IMR-90 (cell line): ENCODE measurements around the gene FADS1. TPM values are rescaled to one million over a fixed set of nuclear protein-coding genes. Genes with fewer than 3 reads are reported as not detected.

Experiments
- ATAC-seq: fragments of 200-7000 bp; cut with Tn5 transposase; 2 replicates; pipeline ENCODE4 v1.9.1; 2020; ENCODE audit warnings: low read depth, mild to moderate bottlenecking, moderate library complexity
- BruUV-seq: library from RNA; stranded (reverse); fragments of 400-500 nt; replicated peaks from 2 replicates; lab custom pipeline; 2021; lab: Mats Ljungman, UMichigan
- CTCF ChIA-PET: fragments of 300-600 bp; formaldehyde crosslinking; extraction: SDS; loops from one replicate; lab custom pipeline; 2021; ENCODE audit warnings: antibody characterized with exemption; lab: Yijun Ruan, JAX
- POLR2A ChIA-PET: fragments of 300-600 bp; sonication (Branson Sonifier 250); formaldehyde crosslinking; loops from one replicate; lab custom pipeline; 2022; ENCODE audit warnings: antibody characterized with exemption; ENCODE audit not compliant: unreplicated experiment; lab: Charles Lee
- DNase-seq: peaks from one replicate; pipeline ENCODE4 v3.0.0; 2013
- H2AFZ ChIP-seq: replicated peaks from 2 replicates; pipeline ENCODE3; 2013; ENCODE audit warnings: low read length, mild to moderate bottlenecking; ENCODE audit not compliant: poor library complexity
- H2AK5ac ChIP-seq: 2 replicates; pipeline ENCODE4 v1.6.1; 2013; ENCODE audit warnings: low read depth, low read length, inconsistent platforms
- H2AK9ac ChIP-seq: replicated peaks from 2 replicates; pipeline ENCODE3; 2013; ENCODE audit warnings: mild to moderate bottlenecking, low read depth, low read length, moderate library complexity; ENCODE audit not compliant: poor library complexity
- H2BK120ac ChIP-seq: 2 replicates; pipeline ENCODE4 v1.6.1; 2013; ENCODE audit warnings: low read depth, low read length, inconsistent platforms
- H2BK15ac ChIP-seq: 3 replicates; pipeline ENCODE4 v1.6.1; 2013; ENCODE audit warnings: low read depth, low read length, inconsistent platforms
- H2BK20ac ChIP-seq: 2 replicates; pipeline ENCODE4 v1.6.1; 2013; ENCODE audit warnings: low read depth, mild to moderate bottlenecking, inconsistent platforms, low read length, moderate library complexity
- H2BK5ac ChIP-seq: 2 replicates; pipeline ENCODE4 v1.6.1; 2013; ENCODE audit warnings: mild to moderate bottlenecking, low read depth, low read length, inconsistent platforms; ENCODE audit not compliant: poor library complexity, severe bottlenecking
- H3K14ac ChIP-seq: replicated peaks from 2 replicates; pipeline ENCODE4 v1.6.1; 2013; ENCODE audit warnings: low read depth, low read length, inconsistent platforms
- H3K18ac ChIP-seq: 2 replicates; pipeline ENCODE4 v1.6.1; 2013; ENCODE audit warnings: low read depth, low read length, control low read depth
- H3K23ac ChIP-seq: 2 replicates; pipeline ENCODE4 v1.6.1; 2013; ENCODE audit warnings: low read depth, low read length, inconsistent platforms
- H3K27ac ChIP-seq: 2 replicates; pipeline ENCODE4 v1.5.1; 2013; ENCODE audit warnings: mild to moderate bottlenecking, control low read depth, low read length; ENCODE audit not compliant: insufficient read depth
- H3K27me3 ChIP-seq: 2 replicates; pipeline ENCODE4 v1.6.1; 2013; ENCODE audit warnings: low read length; ENCODE audit not compliant: control insufficient read depth, insufficient read depth
- H3K36me3 ChIP-seq: 2 replicates; pipeline ENCODE4 v1.6.1; 2013; ENCODE audit warnings: low read length, mixed read lengths; ENCODE audit not compliant: control insufficient read depth, insufficient read depth
- H3K4ac ChIP-seq: 2 replicates; pipeline ENCODE4 v1.6.1; 2013; ENCODE audit warnings: low read depth, low read length, inconsistent platforms
- H3K4me1 ChIP-seq: 2 replicates; pipeline ENCODE4 v1.6.1; 2013; ENCODE audit warnings: low read length, mixed read lengths; ENCODE audit not compliant: control insufficient read depth, insufficient read depth
- H3K4me2 ChIP-seq: 2 replicates; pipeline ENCODE4 v1.6.1; 2013; ENCODE audit warnings: low read depth, mild to moderate bottlenecking, control low read depth, low read length, moderate library complexity
- H3K4me3 ChIP-seq: 2 replicates; pipeline ENCODE4 v1.5.1; 2013; ENCODE audit warnings: low read depth, mild to moderate bottlenecking, control low read depth, low read length, moderate library complexity; ENCODE audit not compliant: insufficient read depth
- H3K56ac ChIP-seq: 2 replicates; pipeline ENCODE4 v1.6.1; 2013; ENCODE audit warnings: low read length, inconsistent platforms; ENCODE audit not compliant: insufficient read depth; ENCODE audit errors: extremely low read depth
- H3K79me1 ChIP-seq, 2 experiments: 2 replicates each; pipeline ENCODE4 v1.6.1; 2013; ENCODE audit warnings: low read length in 2 of 2, inconsistent platforms in 1 of 2, low read depth in 1 of 2
- H3K9ac ChIP-seq: 2 replicates; pipeline ENCODE4 v1.6.1; 2013; ENCODE audit warnings: low read depth, low read length, control low read depth
- H3K9me1 ChIP-seq: 2 replicates; pipeline ENCODE4 v1.6.1; 2013; ENCODE audit warnings: low read length, inconsistent platforms; ENCODE audit not compliant: insufficient read depth
- H3K9me3 ChIP-seq: 2 replicates; pipeline ENCODE4 v1.6.1; 2013; ENCODE audit warnings: low read length; ENCODE audit not compliant: control insufficient read depth, insufficient read depth
- H4K20me1 ChIP-seq: 2 replicates; pipeline ENCODE4 v1.6.1; 2013; ENCODE audit warnings: low read length, inconsistent platforms; ENCODE audit not compliant: insufficient read depth
- H4K5ac ChIP-seq: 2 replicates; pipeline ENCODE4 v1.6.1; 2013; ENCODE audit warnings: mild to moderate bottlenecking, low read depth, low read length, control low read depth
- H4K8ac ChIP-seq, 2 experiments: 2 replicates each; pipeline ENCODE4 v1.6.1; 2013; ENCODE audit warnings: low read depth in 2 of 2, low read length in 2 of 2, control low read depth in 1 of 2, inconsistent platforms in 1 of 2
- H4K91ac ChIP-seq: 2 replicates; pipeline ENCODE4 v1.6.1; 2013; ENCODE audit warnings: low read depth, low read length, inconsistent platforms; ENCODE audit not compliant: insufficient read depth
- BHLHE40 ChIP-seq: fragments of 150-350 bp; IDR thresholded peaks from 2 replicates; pipeline ENCODE4 v1.6.1; 2016; ENCODE audit warnings: mild to moderate bottlenecking, low read depth, low read length
- CHD1 ChIP-seq: IDR thresholded peaks from 2 replicates; pipeline ENCODE4 v1.6.1; 2012; ENCODE audit warnings: low read depth, low read length, improper control_type of control experiment
- MAFK ChIP-seq: IDR thresholded peaks from 2 replicates; pipeline ENCODE4 v1.6.1; 2012; ENCODE audit warnings: low read depth, low read length, improper control_type of control experiment
- MAZ ChIP-seq: IDR thresholded peaks from 2 replicates; pipeline ENCODE4 v1.6.1; 2012; ENCODE audit warnings: low read depth, mild to moderate bottlenecking, low read length, improper control_type of control experiment, moderate library complexity, borderline replicate concordance
- POLR2A ChIP-seq: IDR thresholded peaks from 2 replicates; pipeline ENCODE4 v1.6.1; 2012; ENCODE audit warnings: mild to moderate bottlenecking, low read depth, low read length
- RFX5 ChIP-seq: IDR thresholded peaks from 2 replicates; pipeline ENCODE4 v1.8.0; 2012; ENCODE audit warnings: low read depth, mild to moderate bottlenecking, low read length, moderate library complexity
- WGBS, 2 experiments: methylation state at CpG; one replicate each; pipeline versions ENCODE4 v1.1.5 to v1.1.7; 2013; ENCODE audit warnings: missing lambda C conversion rate in 2 of 2; ENCODE audit not compliant: insufficient read length in 1 of 2; ENCODE audit errors: extremely low coverage in 2 of 2; 5-methylcytosine and 5-hydroxymethylcytosine counted together
- dilution Hi-C: fragments of 300-500 bp; cut with HindIII; formaldehyde crosslinking; loops from one replicate; pipeline ENCODE4 v1.14.3; 2018; ENCODE audit warnings: low sequenced_read_pairs; ENCODE audit not compliant: unreplicated experiment
- in situ Hi-C: fragments of 300-500 bp; cut with MboI; formaldehyde crosslinking; loops from 3 replicates; pipeline ENCODE4 v1.14.3; 2019; ENCODE audit warnings: low sequenced_read_pairs, inconsistent platforms, mixed read lengths
- intact Hi-C: fragments of 100-400 bp; cut with micrococcal nuclease; formaldehyde crosslinking; loops from 2 replicates; pipeline ENCODE4 v1.10.0; 2022
- polyA plus RNA-seq, 3 experiments: library from polyadenylated mRNA; depleted of rRNA; stranded (reverse); fragments of >200 nt; gene quantifications; 2 replicates each; pipeline ENCODE4 v1.2.3, GENCODE V29; 2012; ENCODE audit warnings: low replicate concordance in 1 of 3
- total RNA-seq: library from RNA; depleted of rRNA; stranded (reverse); fragments of >200 nt; gene quantifications from 2 replicates; pipeline ENCODE4 v1.2.3, GENCODE V29; 2012

The FADS1 gene
- total and polyA plus RNA-seq, 2 of the 4 experiments (the other 2 are of a cell fraction) = 16.3 to 18.4 TPM

DNA sequence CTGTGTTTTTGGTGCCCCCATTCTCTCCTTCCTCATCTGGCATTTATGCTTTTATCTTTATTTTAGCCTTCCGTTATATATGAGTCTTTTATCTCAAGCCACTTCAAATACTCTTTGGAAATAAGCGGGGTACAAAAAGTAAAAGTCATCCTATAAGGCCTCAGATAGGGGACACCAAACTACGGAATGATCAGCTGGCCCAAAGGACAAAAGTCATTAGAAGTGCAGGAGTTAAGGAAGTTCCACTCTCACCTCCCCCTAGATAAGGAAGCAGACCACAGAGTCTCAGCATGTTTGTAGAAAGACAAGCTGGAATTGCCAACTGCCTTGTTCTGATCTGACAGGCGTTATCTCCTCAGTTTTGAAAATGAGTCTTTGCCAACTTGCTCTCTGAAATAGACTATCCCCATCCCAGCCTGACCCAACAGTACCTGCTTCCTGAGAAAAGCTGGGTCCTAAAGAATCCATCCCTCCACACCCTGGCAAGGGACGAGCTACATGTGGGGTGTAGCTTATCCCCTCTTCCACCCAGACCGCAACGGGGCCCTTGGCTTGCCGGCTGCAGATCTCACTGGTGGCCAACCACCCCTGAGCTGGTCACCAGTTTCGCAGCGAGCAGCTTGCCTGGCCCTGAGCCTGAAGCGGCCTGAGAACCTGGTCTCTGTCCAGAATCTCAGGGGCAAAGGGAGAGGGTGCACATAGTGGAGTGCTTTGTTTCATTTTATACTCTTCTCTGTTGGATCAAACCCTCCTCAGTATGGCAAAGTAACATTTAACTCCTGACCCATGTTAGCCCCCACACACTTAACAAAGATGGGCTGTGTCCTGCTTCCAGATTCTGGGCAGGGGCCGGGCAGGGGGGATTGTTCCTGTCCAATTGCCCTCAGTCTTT, 25.1 kb upstream of the FADS1 start:
- no peak overlapping the region for H4K8ac ChIP-seq
- H2BK120ac ChIP-seq = no peak overlapping the region
- no peak overlapping the region for H2AK5ac ChIP-seq
- no peak overlapping the region for H2BK20ac ChIP-seq
- dilution Hi-C loops (no loop called here), in situ Hi-C loops (no loop called here), intact Hi-C loops (no loop called here)
- TF ChIP-seq BHLHE40 (no peak), CHD1 (no peak), POLR2A (no peak), MAZ (no peak), MAFK (no peak), RFX5 (no peak)
- ChIA-PET CTCF (interaction anchor here (0.5 to 0.6 kb wide), 2 partner anchors 197 to 1859 kb away, joined by 3 to 4 read pairs; no protein-coding TSS in a partner anchor), POLR2A (no interaction called here)
- no peak overlapping the region for H3K56ac ChIP-seq
- H2AK9ac ChIP-seq = no peak overlapping the region
- BruUV-seq = no TSS peak
- H2BK5ac ChIP-seq = no peak overlapping the region
- H3K9me3 ChIP-seq = no peaks in the 10 kb centered on the region
- no peak overlapping the region for H4K91ac ChIP-seq
- H3K9me1 ChIP-seq = peaks cover 10% of the 10 kb centered on the region; the same call in 1 of the 2 replicates
- no peak overlapping the region for H3K23ac ChIP-seq
- H3K4me3 ChIP-seq = no peak overlapping the region
- H3K27me3 ChIP-seq = no peaks in the 10 kb centered on the region
- H3K36me3 ChIP-seq = peaks cover 52% of the 10 kb centered on the region
- H3K9ac ChIP-seq = no peak overlapping the region
- no peak overlapping the region for H3K27ac ChIP-seq
- no peaks in the 10 kb centered on the region for H3K4me1 ChIP-seq
- WGBS, 2 experiments = 90% methylated on average over 2 of the region's 12 CpGs; no CpG with 5 or more reads in 1 of the 2 experiments
- H4K5ac ChIP-seq = no peak overlapping the region
- no peak overlapping the region for H3K14ac ChIP-seq
- H3K79me1 ChIP-seq = peaks cover 0 to 15% of the 10 kb centered on the region in 2 experiments; a peak in 2 of 4 replicates
- H2BK15ac ChIP-seq = no peak overlapping the region
- H3K4me2 ChIP-seq = no peak overlapping the region
- no peak overlapping the region for H2AFZ ChIP-seq
- ATAC-seq (no peak), DNase-seq (no peak)
- H4K20me1 ChIP-seq = peaks cover 15% of the 10 kb centered on the region; the same call in 1 of the 2 replicates
- H3K4ac ChIP-seq = no peak overlapping the region
- H3K18ac ChIP-seq = no peak overlapping the region
